ENCODE data around the gene IL1A. TPM values are rescaled to one million over a fixed set of nuclear protein-coding genes. Genes with fewer than 3 reads are reported as not detected.

IL1A gene
- total and polyA plus RNA-seq, 2 donors from 2014 or later, result 0.13 TPM; not detected in 1

GRCh38 chr2:112811841-112812306, 27.6 kb upstream of the IL1A start:
- H3K4me1 ChIP-seq (ENCODE audit: control insufficient read depth in 2 of 3, insufficient read depth in 2 of 3, low read depth in 1 of 3, low read length in 3 of 3), result peaks cover 0 to 21% (median 15%) of the 10 kb centered on the region in 3 donors
- DNase-seq, result peak in 1 of 5 donors; percentile 66
- TF ChIP-seq CTCF (IDR thresholded peaks at IDR 0.05; ENCODE audit: borderline replicate concordance, extremely low read depth, insufficient read depth), result no peak
- H3K4me3 ChIP-seq (ENCODE audit: low read length in 3 of 3), result no peak overlapping the region
- H3K27ac ChIP-seq (ENCODE audit: low read depth in 2 of 2, low read length in 2 of 2), result no peak overlapping the region
- no peak overlapping the region for H3K9ac ChIP-seq (ENCODE audit: low read length in 3 of 3)
- no peak for FAIRE-seq
- no peaks in the 10 kb centered on the region for H3K9me3 ChIP-seq (ENCODE audit: control insufficient read depth in 2 of 3, insufficient read depth in 1 of 3, low read length in 3 of 3)
- intact Hi-C loops (cut with DNase I), result no loop called here
- H3K36me3 ChIP-seq (ENCODE audit: control insufficient read depth in 2 of 3, insufficient read depth in 3 of 3, low read length in 3 of 3), result no peaks in the 10 kb centered on the region
- H3K27me3 ChIP-seq (ENCODE audit: control insufficient read depth, insufficient read depth, low read length), result no peaks in the 10 kb centered on the region

- H3K4me3 ChIP-seq (ENCODE audit: low read length in 3 of 3), result no peak overlapping the region
- intact Hi-C loops (cut with DNase I), result no loop called here
- no peak overlapping the region for H3K9ac ChIP-seq (ENCODE audit: low read length in 3 of 3)
- H3K36me3 ChIP-seq (ENCODE audit: control insufficient read depth in 2 of 3, insufficient read depth in 3 of 3, low read length in 3 of 3), result no peaks in the 10 kb centered on the region
- DNase-seq (no peak), FAIRE-seq (no peak)
- no peak for TF ChIP-seq CTCF (IDR thresholded peaks at IDR 0.05; ENCODE audit: borderline replicate concordance, extremely low read depth, insufficient read depth)
- no peaks in the 10 kb centered on the region for H3K27me3 ChIP-seq (ENCODE audit: control insufficient read depth, insufficient read depth, low read length)
- peaks cover 0 to 21% (median 15%) of the 10 kb centered on the region in 3 donors for H3K4me1 ChIP-seq (ENCODE audit: control insufficient read depth in 2 of 3, insufficient read depth in 2 of 3, low read depth in 1 of 3, low read length in 3 of 3)
- H3K27ac ChIP-seq (ENCODE audit: low read depth in 2 of 2, low read length in 2 of 2), result no peak overlapping the region
- no peaks in the 10 kb centered on the region for H3K9me3 ChIP-seq (ENCODE audit: control insufficient read depth in 2 of 3, insufficient read depth in 1 of 3, low read length in 3 of 3)
Measured at GRCh38 chr2:112811276-112811831, 27.1 kb upstream of the IL1A start.

GRCh38 chr2:112809112-112809511, 24.8 kb upstream of the IL1A start:
- DNase-seq, result no peak
- Histone ChIP-seq H3K27me3 (ENCODE audit: control insufficient read depth, insufficient read depth, low read length) (no peaks in the 10 kb centered on the region), H3K36me3 (ENCODE audit: control insufficient read depth in 2 of 3, insufficient read depth in 3 of 3, low read length in 3 of 3) (no peaks in the 10 kb centered on the region), H3K4me3 (ENCODE audit: low read length in 3 of 3) (no peak overlapping the region), H3K27ac (ENCODE audit: low read depth in 2 of 2, low read length in 2 of 2) (no peak overlapping the region), H3K9ac (ENCODE audit: low read length in 3 of 3) (no peak overlapping the region), H3K9me3 (ENCODE audit: control insufficient read depth in 2 of 3, insufficient read depth in 1 of 3, low read length in 3 of 3) (no peaks in the 10 kb centered on the region), H3K4me1 (ENCODE audit: control insufficient read depth in 2 of 3, insufficient read depth in 2 of 3, low read depth in 1 of 3, low read length in 3 of 3) (peaks cover 0 to 21% (median 12%) of the 10 kb centered on the region in 3 donors)
- no peak for TF ChIP-seq CTCF (IDR thresholded peaks at IDR 0.05; ENCODE audit: borderline replicate concordance, extremely low read depth, insufficient read depth)
- FAIRE-seq, result no peak
- intact Hi-C loops (cut with DNase I), result no loop called here

All from kidney (tissue), 14 donors.